Activated T-cell treated with anti-CD3 and anti-CD28 coated beads for 24 hours (primary cell): ENCODE measurements around the gene CCM2L.

Experiments used
- DNase-seq: peaks from one replicate; pipeline ENCODE4 v3.0.0-alpha.2; 2020; ENCODE audit warnings: low read depth

Gene CCM2L

GRCh38 chr20:32056708-32057483, 46.7 kb downstream of the CCM2L start:
- no peak for DNase-seq

- DNase-seq = no peak
Observed at GRCh38 chr20:32057656-32058184, 47.5 kb downstream of the CCM2L start.

DNA sequence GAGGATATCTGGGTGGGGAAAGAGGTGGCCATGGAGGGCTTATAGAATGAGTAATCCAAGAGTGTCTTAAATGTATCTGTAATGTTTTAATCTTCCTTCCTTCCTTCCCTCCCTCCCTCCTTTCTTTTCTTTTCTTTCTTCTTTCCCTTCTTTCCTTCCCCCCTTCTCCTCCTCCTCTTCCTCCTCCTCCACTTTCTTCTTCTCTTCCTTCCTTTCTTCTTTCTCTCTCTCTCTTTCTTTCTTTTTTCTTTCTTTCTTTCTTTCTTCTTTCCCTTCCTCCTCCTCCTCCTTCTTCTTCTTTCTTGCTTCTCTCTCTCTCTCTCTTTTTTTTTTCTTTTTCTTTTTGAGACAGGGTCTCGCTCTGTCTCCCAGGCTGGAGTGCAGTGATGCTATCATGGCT, 49.0 kb downstream of the CCM2L start:
- no peak for DNase-seq

GRCh38 chr20:32062776-32063170, 52.5 kb downstream of the CCM2L start:
- DNase-seq = no peak

- DNase-seq = no peak
Observed at GRCh38 chr20:32063695-32064094, 53.5 kb downstream of the CCM2L start.

- no peak for DNase-seq
Observed at GRCh38 chr20:32064667-32065066, 54.4 kb downstream of the CCM2L start.

- DNase-seq = no peak
Observed at GRCh38 chr20:32067234-32067821, 57.1 kb downstream of the CCM2L start.

GRCh38 chr20:32068174-32068573, 57.9 kb downstream of the CCM2L start:
- DNase-seq = no peak

DNA sequence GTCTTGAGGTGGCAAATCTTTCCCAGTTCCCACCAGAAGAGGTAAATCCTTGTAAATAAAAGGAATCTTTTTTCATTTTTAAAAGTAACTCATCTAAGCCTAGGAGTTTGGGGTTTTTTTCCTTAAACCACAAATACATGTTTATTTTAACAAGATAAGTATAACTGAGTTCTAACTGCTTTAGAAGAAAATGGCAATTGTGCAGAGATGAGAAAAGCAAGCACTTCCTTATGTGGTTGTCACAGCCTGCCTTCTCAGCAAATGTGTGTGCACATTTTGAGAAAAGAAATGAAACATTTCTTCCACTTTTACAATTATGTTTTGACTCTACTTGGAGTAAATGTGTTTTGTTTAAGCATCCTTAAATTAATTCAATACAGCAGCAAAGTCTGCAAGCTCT, 59.5 kb downstream of the CCM2L start:
- DNase-seq = no peak

GRCh38 chr20:32070282-32070681, 60.0 kb downstream of the CCM2L start:
- no peak for DNase-seq

DNA sequence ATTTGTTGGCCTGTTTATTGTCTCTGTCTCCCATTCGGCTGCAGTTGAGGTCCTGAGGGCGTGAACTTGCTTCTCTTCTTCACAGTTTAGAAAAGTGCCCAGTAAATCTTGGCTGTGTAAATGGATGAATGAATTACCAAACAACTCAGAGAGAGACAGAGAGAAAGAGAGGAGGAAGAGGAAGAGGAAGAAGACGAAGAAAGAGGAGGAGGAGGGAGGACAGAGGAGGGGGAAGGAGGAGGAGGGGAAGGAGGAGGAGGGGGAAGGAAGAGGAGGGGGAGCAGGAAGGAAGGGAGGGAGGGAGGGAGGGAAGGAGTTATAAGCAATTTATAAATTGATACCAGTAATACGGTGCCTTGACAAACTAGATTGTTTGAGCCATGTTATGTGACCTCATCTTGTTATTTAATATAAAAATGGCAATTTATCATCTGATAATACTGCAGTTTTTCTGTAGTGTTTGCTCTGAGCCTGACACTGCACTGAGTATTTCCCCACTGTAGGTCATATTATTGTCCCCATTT, 60.5 kb downstream of the CCM2L start:
- DNase-seq = no peak

DNA sequence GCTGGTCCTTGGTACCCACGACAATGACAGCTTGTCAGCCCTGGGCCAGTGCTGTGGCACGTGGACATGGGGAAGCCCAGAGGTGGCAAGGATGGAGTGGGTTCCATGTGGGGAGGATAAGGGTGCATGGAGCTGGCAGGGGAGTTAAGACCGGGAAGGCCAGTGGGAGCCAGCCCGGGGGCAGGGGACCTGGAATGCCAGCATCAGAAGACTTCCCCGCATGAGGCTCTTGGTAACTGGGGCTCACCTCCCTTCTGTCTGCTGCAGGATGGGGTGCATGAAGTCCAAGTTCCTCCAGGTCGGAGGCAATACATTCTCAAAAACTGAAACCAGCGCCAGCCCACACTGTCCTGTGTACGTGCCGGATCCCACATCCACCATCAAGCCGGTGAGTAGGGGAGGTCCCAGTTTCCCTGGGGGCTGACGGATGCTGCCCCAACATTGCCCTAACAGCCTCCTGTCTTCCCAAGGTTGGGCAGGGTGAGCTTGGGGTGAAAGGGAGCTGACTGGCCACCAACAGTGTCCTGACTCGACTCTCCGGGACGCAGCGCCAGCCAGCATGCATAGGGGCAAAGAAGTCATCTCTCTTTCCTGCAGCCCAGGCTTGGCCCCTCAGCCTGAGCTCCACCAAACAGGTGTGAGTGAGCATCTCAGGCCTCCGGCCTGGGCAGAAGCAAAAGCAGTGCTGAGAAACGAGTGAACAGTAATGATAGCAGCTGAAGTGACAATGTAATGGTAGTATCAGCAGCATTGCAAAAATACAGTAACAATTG, 61.3 kb downstream of the CCM2L start:
- no peak for DNase-seq

DNA sequence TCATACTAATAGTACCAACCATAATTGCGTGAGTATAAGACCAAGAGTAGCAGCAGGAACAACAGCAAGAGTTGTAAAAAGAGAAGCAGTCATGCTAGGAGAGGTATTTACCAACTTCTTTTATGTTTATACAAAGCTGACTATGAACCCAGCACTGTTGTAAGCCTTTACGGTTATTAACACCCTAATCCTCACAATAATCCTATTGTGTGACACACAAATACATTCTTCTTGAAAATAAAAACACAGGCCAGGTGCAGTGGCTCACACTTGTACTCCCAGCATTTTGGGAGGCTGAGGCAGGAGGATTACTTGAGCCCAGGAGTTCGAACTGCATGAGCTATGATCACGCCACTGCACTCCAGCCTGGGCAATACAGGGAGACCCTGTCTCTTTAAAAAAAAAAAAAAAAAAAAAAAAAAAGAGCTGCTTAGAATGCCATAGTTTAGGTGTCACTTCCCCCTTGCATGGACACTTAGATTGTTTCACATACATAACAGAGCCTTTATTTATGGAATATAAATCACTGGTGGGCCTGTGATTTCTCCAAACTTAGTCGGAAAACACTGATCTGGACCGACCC, 62.0 kb downstream of the CCM2L start:
- DNase-seq = no peak

GRCh38 chr20:32075534-32075933, 65.3 kb downstream of the CCM2L start:
- DNase-seq = no peak

- DNase-seq = no peak
Observed at GRCh38 chr20:32077190-32077589, 67.0 kb downstream of the CCM2L start.

- no peak for DNase-seq
Observed at GRCh38 chr20:32078322-32078721, 68.1 kb downstream of the CCM2L start.

DNA sequence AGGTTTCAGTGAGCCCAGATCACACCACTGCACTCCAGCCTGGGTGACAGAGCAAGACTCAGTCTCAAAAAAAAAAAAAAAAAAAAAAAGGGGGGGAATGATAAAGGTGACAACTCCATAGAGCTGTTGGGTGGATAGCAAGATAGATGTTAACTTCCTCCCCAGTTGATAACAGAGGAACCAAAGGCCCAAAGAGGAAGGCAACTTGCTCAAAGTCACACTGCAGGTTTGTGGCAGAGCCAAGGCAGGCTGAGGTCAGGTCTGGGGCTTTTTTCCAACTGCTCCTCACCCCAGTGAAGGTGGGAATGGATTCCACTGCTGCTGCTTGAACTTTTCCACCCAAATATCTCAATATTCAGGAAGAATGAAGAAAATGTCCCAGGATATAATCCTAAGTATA, 68.6 kb downstream of the CCM2L start:
- DNase-seq = no peak

- DNase-seq = no peak
Observed at GRCh38 chr20:32079655-32080109, 69.4 kb downstream of the CCM2L start.

- no peak for DNase-seq
Observed at GRCh38 chr20:32080783-32081182, 70.5 kb downstream of the CCM2L start.
